IMR-90 (cell line): ENCODE measurements around the gene CYP46A1. TPM values are rescaled to one million over a fixed set of nuclear protein-coding genes. Genes with fewer than 3 reads are reported as not detected.

Source experiments
- ATAC-seq: fragments of 200-7000 bp; cut with Tn5 transposase; 2 replicates; pipeline ENCODE4 v1.9.1; 2020; ENCODE audit warnings: low read depth, mild to moderate bottlenecking, moderate library complexity
- BruUV-seq: library from RNA; stranded (reverse); fragments of 400-500 nt; replicated peaks from 2 replicates; lab custom pipeline; 2021; lab: Mats Ljungman, UMichigan
- CTCF ChIA-PET: fragments of 300-600 bp; formaldehyde crosslinking; extraction: SDS; loops from one replicate; lab custom pipeline; 2021; ENCODE audit warnings: antibody characterized with exemption; lab: Yijun Ruan, JAX
- POLR2A ChIA-PET: fragments of 300-600 bp; sonication (Branson Sonifier 250); formaldehyde crosslinking; loops from one replicate; lab custom pipeline; 2022; ENCODE audit warnings: antibody characterized with exemption; ENCODE audit not compliant: unreplicated experiment; lab: Charles Lee
- DNase-seq: peaks from one replicate; pipeline ENCODE4 v3.0.0; 2013
- H2AFZ ChIP-seq: replicated peaks from 2 replicates; pipeline ENCODE3; 2013; ENCODE audit warnings: low read length, mild to moderate bottlenecking; ENCODE audit not compliant: poor library complexity
- H2AK5ac ChIP-seq: 2 replicates; pipeline ENCODE4 v1.6.1; 2013; ENCODE audit warnings: low read depth, low read length, inconsistent platforms
- H2AK9ac ChIP-seq: replicated peaks from 2 replicates; pipeline ENCODE3; 2013; ENCODE audit warnings: mild to moderate bottlenecking, low read depth, low read length, moderate library complexity; ENCODE audit not compliant: poor library complexity
- H2BK120ac ChIP-seq: 2 replicates; pipeline ENCODE4 v1.6.1; 2013; ENCODE audit warnings: low read depth, low read length, inconsistent platforms
- H2BK15ac ChIP-seq: 3 replicates; pipeline ENCODE4 v1.6.1; 2013; ENCODE audit warnings: low read depth, low read length, inconsistent platforms
- H2BK20ac ChIP-seq: 2 replicates; pipeline ENCODE4 v1.6.1; 2013; ENCODE audit warnings: low read depth, mild to moderate bottlenecking, inconsistent platforms, low read length, moderate library complexity
- H2BK5ac ChIP-seq: 2 replicates; pipeline ENCODE4 v1.6.1; 2013; ENCODE audit warnings: mild to moderate bottlenecking, low read depth, low read length, inconsistent platforms; ENCODE audit not compliant: poor library complexity, severe bottlenecking
- H3K14ac ChIP-seq: replicated peaks from 2 replicates; pipeline ENCODE4 v1.6.1; 2013; ENCODE audit warnings: low read depth, low read length, inconsistent platforms
- H3K18ac ChIP-seq: 2 replicates; pipeline ENCODE4 v1.6.1; 2013; ENCODE audit warnings: low read depth, low read length, control low read depth
- H3K23ac ChIP-seq: 2 replicates; pipeline ENCODE4 v1.6.1; 2013; ENCODE audit warnings: low read depth, low read length, inconsistent platforms
- H3K27ac ChIP-seq: 2 replicates; pipeline ENCODE4 v1.5.1; 2013; ENCODE audit warnings: mild to moderate bottlenecking, control low read depth, low read length; ENCODE audit not compliant: insufficient read depth
- H3K27me3 ChIP-seq: 2 replicates; pipeline ENCODE4 v1.6.1; 2013; ENCODE audit warnings: low read length; ENCODE audit not compliant: control insufficient read depth, insufficient read depth
- H3K36me3 ChIP-seq: 2 replicates; pipeline ENCODE4 v1.6.1; 2013; ENCODE audit warnings: low read length, mixed read lengths; ENCODE audit not compliant: control insufficient read depth, insufficient read depth
- H3K4ac ChIP-seq: 2 replicates; pipeline ENCODE4 v1.6.1; 2013; ENCODE audit warnings: low read depth, low read length, inconsistent platforms
- H3K4me1 ChIP-seq: 2 replicates; pipeline ENCODE4 v1.6.1; 2013; ENCODE audit warnings: low read length, mixed read lengths; ENCODE audit not compliant: control insufficient read depth, insufficient read depth
- H3K4me2 ChIP-seq: 2 replicates; pipeline ENCODE4 v1.6.1; 2013; ENCODE audit warnings: low read depth, mild to moderate bottlenecking, control low read depth, low read length, moderate library complexity
- H3K4me3 ChIP-seq: 2 replicates; pipeline ENCODE4 v1.5.1; 2013; ENCODE audit warnings: low read depth, mild to moderate bottlenecking, control low read depth, low read length, moderate library complexity; ENCODE audit not compliant: insufficient read depth
- H3K56ac ChIP-seq: 2 replicates; pipeline ENCODE4 v1.6.1; 2013; ENCODE audit warnings: low read length, inconsistent platforms; ENCODE audit not compliant: insufficient read depth; ENCODE audit errors: extremely low read depth
- H3K79me1 ChIP-seq, 2 experiments: 2 replicates each; pipeline ENCODE4 v1.6.1; 2013; ENCODE audit warnings: low read length in 2 of 2, inconsistent platforms in 1 of 2, low read depth in 1 of 2
- H3K9ac ChIP-seq: 2 replicates; pipeline ENCODE4 v1.6.1; 2013; ENCODE audit warnings: low read depth, low read length, control low read depth
- H3K9me1 ChIP-seq: 2 replicates; pipeline ENCODE4 v1.6.1; 2013; ENCODE audit warnings: low read length, inconsistent platforms; ENCODE audit not compliant: insufficient read depth
- H3K9me3 ChIP-seq: 2 replicates; pipeline ENCODE4 v1.6.1; 2013; ENCODE audit warnings: low read length; ENCODE audit not compliant: control insufficient read depth, insufficient read depth
- H4K20me1 ChIP-seq: 2 replicates; pipeline ENCODE4 v1.6.1; 2013; ENCODE audit warnings: low read length, inconsistent platforms; ENCODE audit not compliant: insufficient read depth
- H4K5ac ChIP-seq: 2 replicates; pipeline ENCODE4 v1.6.1; 2013; ENCODE audit warnings: mild to moderate bottlenecking, low read depth, low read length, control low read depth
- H4K8ac ChIP-seq, 2 experiments: 2 replicates each; pipeline ENCODE4 v1.6.1; 2013; ENCODE audit warnings: low read depth in 2 of 2, low read length in 2 of 2, control low read depth in 1 of 2, inconsistent platforms in 1 of 2
- H4K91ac ChIP-seq: 2 replicates; pipeline ENCODE4 v1.6.1; 2013; ENCODE audit warnings: low read depth, low read length, inconsistent platforms; ENCODE audit not compliant: insufficient read depth
- BHLHE40 ChIP-seq: fragments of 150-350 bp; IDR thresholded peaks from 2 replicates; pipeline ENCODE4 v1.6.1; 2016; ENCODE audit warnings: mild to moderate bottlenecking, low read depth, low read length
- CEBPB ChIP-seq: IDR thresholded peaks from 2 replicates; pipeline ENCODE4 v1.6.1; 2012; ENCODE audit warnings: low read depth, low read length, improper control_type of control experiment
- CHD1 ChIP-seq: IDR thresholded peaks from 2 replicates; pipeline ENCODE4 v1.6.1; 2012; ENCODE audit warnings: low read depth, low read length, improper control_type of control experiment
- FOS ChIP-seq: fragments of 150-350 bp; IDR thresholded peaks from 2 replicates; pipeline ENCODE4 v1.6.1; 2016; ENCODE audit warnings: low read depth, low read length
- MAFK ChIP-seq: IDR thresholded peaks from 2 replicates; pipeline ENCODE4 v1.6.1; 2012; ENCODE audit warnings: low read depth, low read length, improper control_type of control experiment
- MAZ ChIP-seq: IDR thresholded peaks from 2 replicates; pipeline ENCODE4 v1.6.1; 2012; ENCODE audit warnings: low read depth, mild to moderate bottlenecking, low read length, improper control_type of control experiment, moderate library complexity, borderline replicate concordance
- MXI1 ChIP-seq: IDR thresholded peaks from 2 replicates; pipeline ENCODE4 v1.6.1; 2012; ENCODE audit warnings: low read depth, mild to moderate bottlenecking, low read length, moderate library complexity, borderline replicate concordance
- NFE2L2 ChIP-seq: fragments of 150-350 bp; IDR thresholded peaks from 2 replicates; pipeline ENCODE4 v1.6.1; 2016; ENCODE audit warnings: low read depth, mild to moderate bottlenecking, low read length
- POLR2A ChIP-seq: IDR thresholded peaks from 2 replicates; pipeline ENCODE4 v1.6.1; 2012; ENCODE audit warnings: mild to moderate bottlenecking, low read depth, low read length
- RCOR1 ChIP-seq: IDR thresholded peaks from 2 replicates; pipeline ENCODE4 v1.6.1; 2012; ENCODE audit warnings: mild to moderate bottlenecking, low read length, improper control_type of control experiment; ENCODE audit not compliant: insufficient replicate concordance
- RFX5 ChIP-seq: IDR thresholded peaks from 2 replicates; pipeline ENCODE4 v1.8.0; 2012; ENCODE audit warnings: low read depth, mild to moderate bottlenecking, low read length, moderate library complexity
- USF2 ChIP-seq: fragments of 150-350 bp; IDR thresholded peaks from 2 replicates; pipeline ENCODE4 v1.6.1; 2017; ENCODE audit warnings: mild to moderate bottlenecking, antibody characterized with exemption, low read length, low read depth
- WGBS, 2 experiments: methylation state at CpG; one replicate each; pipeline versions ENCODE4 v1.1.5 to v1.1.7; 2013; ENCODE audit warnings: missing lambda C conversion rate in 2 of 2; ENCODE audit not compliant: insufficient read length in 1 of 2; ENCODE audit errors: extremely low coverage in 2 of 2; 5-methylcytosine and 5-hydroxymethylcytosine counted together
- dilution Hi-C: fragments of 300-500 bp; cut with HindIII; formaldehyde crosslinking; loops from one replicate; pipeline ENCODE4 v1.14.3; 2018; ENCODE audit warnings: low sequenced_read_pairs; ENCODE audit not compliant: unreplicated experiment
- in situ Hi-C: fragments of 300-500 bp; cut with MboI; formaldehyde crosslinking; loops from 3 replicates; pipeline ENCODE4 v1.14.3; 2019; ENCODE audit warnings: low sequenced_read_pairs, inconsistent platforms, mixed read lengths
- intact Hi-C: fragments of 100-400 bp; cut with micrococcal nuclease; formaldehyde crosslinking; loops from 2 replicates; pipeline ENCODE4 v1.10.0; 2022
- polyA plus RNA-seq, 3 experiments: library from polyadenylated mRNA; depleted of rRNA; stranded (reverse); fragments of >200 nt; gene quantifications; 2 replicates each; pipeline ENCODE4 v1.2.3, GENCODE V29; 2012; ENCODE audit warnings: low replicate concordance in 1 of 3
- total RNA-seq: library from RNA; depleted of rRNA; stranded (reverse); fragments of >200 nt; gene quantifications from 2 replicates; pipeline ENCODE4 v1.2.3, GENCODE V29; 2012
- TF ChIP-seq, protein P1 (sequence below): conservative IDR thresholded peaks from 2 replicates; pipeline ENCODE4 v1.5.1; 2012; ENCODE audit warnings: mild to moderate bottlenecking, low read depth, low read length, improper control_type of control experiment

The CYP46A1 gene
- total and polyA plus RNA-seq, 2 of the 4 experiments (the other 2 are of a cell fraction): 0.18 to 0.31 TPM

GRCh38 chr14:99724939-99725773, 41.1 kb downstream of the CYP46A1 start (continued):
- TF ChIP-seq CEBPB: no peak

- ATAC-seq: no peak
- Histone ChIP-seq H2AK5ac (no peak overlapping the region), H4K91ac (no peak overlapping the region), H3K36me3 (no peaks in the 10 kb centered on the region), H4K8ac (no peak overlapping the region), H3K4me3 (no peak overlapping the region), H3K18ac (no peak overlapping the region), H2AK9ac (no peak overlapping the region), H3K4me2 (no peak overlapping the region), H3K9ac (no peak overlapping the region), H3K9me1 (no peaks in the 10 kb centered on the region), H3K56ac (no peak overlapping the region), H2BK15ac (no peak overlapping the region), H4K5ac (no peak overlapping the region), H3K27me3 (peaks cover 15% of the 10 kb centered on the region), H3K23ac (no peak overlapping the region), H3K9me3 (no peaks in the 10 kb centered on the region), H2BK20ac (no peak overlapping the region), H2BK120ac (no peak overlapping the region), H3K79me1 (no peaks in the 10 kb centered on the region), H3K14ac (no peak overlapping the region), H4K20me1 (no peaks in the 10 kb centered on the region), H2BK5ac (no peak overlapping the region), H3K4me1 (peaks cover 3% of the 10 kb centered on the region; the same call in 1 of the 2 replicates), H2AFZ (no peak overlapping the region), H3K4ac (no peak overlapping the region), H3K27ac (no peak overlapping the region)
- ChIA-PET CTCF (no interaction called here), POLR2A (no interaction called here)
- in situ Hi-C loops (no loop called here), dilution Hi-C loops (no loop called here), intact Hi-C loops (no loop called here)
- no TSS peak for BruUV-seq
- WGBS, 2 experiments: 100% methylated on average over 4 of the region's 18 CpGs; no CpG with 5 or more reads in 1 of the 2 experiments
- DNase-seq: no peak
- no peak for TF ChIP-seq RCOR1
- TF ChIP-seq FOS: no peak
- TF ChIP-seq CHD1: no peak
- TF ChIP-seq MAFK: no peak
- TF ChIP-seq NFE2L2: no peak
- TF ChIP-seq MXI1: no peak
- TF ChIP-seq, protein P1, sequence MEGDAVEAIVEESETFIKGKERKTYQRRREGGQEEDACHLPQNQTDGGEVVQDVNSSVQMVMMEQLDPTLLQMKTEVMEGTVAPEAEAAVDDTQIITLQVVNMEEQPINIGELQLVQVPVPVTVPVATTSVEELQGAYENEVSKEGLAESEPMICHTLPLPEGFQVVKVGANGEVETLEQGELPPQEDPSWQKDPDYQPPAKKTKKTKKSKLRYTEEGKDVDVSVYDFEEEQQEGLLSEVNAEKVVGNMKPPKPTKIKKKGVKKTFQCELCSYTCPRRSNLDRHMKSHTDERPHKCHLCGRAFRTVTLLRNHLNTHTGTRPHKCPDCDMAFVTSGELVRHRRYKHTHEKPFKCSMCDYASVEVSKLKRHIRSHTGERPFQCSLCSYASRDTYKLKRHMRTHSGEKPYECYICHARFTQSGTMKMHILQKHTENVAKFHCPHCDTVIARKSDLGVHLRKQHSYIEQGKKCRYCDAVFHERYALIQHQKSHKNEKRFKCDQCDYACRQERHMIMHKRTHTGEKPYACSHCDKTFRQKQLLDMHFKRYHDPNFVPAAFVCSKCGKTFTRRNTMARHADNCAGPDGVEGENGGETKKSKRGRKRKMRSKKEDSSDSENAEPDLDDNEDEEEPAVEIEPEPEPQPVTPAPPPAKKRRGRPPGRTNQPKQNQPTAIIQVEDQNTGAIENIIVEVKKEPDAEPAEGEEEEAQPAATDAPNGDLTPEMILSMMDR: no peak
- TF ChIP-seq RFX5: no peak
- TF ChIP-seq MAZ: no peak
- TF ChIP-seq USF2: no peak
- TF ChIP-seq CEBPB: no peak
- TF ChIP-seq POLR2A: no peak
- no peak for TF ChIP-seq BHLHE40
Observed at GRCh38 chr14:99725774-99726537, 41.9 kb downstream of the CYP46A1 start.
